ENCODE measurements around the gene KLF1.

GRCh38 chr19:12886969-12887747 is at the start of gene KLF1:
- no peak for TF ChIP-seq TCF12 (IDR thresholded peaks at IDR 0.05; ENCODE audit: low read depth, low read length)
- TF ChIP-seq KAT2A (conservative IDR thresholded peaks at IDR 0.05; ENCODE audit: control insufficient read depth, low read depth, low read length), result no peak
- TF ChIP-seq POLR2A (IDR thresholded peaks at IDR 0.05; ENCODE audit: low read depth, low read length), result no peak
- TF ChIP-seq SIN3A (IDR thresholded peaks at IDR 0.05; ENCODE audit: low read depth, low read length), result no peak
- no peak for TF ChIP-seq POLR2AphosphoS5 (IDR thresholded peaks at IDR 0.05; ENCODE audit: low read length)
- TF ChIP-seq BRCA1 (IDR thresholded peaks at IDR 0.05; ENCODE audit: low read depth, low read length), result no peak
- TF ChIP-seq CREB1 (IDR thresholded peaks at IDR 0.05; ENCODE audit: low read depth), result no peak
- no peak for TF ChIP-seq ZNF207 (IDR thresholded peaks at IDR 0.05; ENCODE audit: borderline replicate concordance)
- TF ChIP-seq CTCF (IDR thresholded peaks at IDR 0.05 in 2 of 3, conservative IDR thresholded peaks at IDR 0.05 in 1 of 3; ENCODE audit: control insufficient read depth in 2 of 3, extremely low read depth in 1 of 3, insufficient read depth in 1 of 3, low read depth in 3 of 3, low read length in 3 of 3), result no peak
- TF ChIP-seq MLLT1 (IDR thresholded peaks at IDR 0.05), result no peak
